HG03159 (cell line): ENCODE measurements around the gene FAM222A.

ENCODE experiments used
- ATAC-seq: cut with Tn5 transposase; IDR thresholded peaks from one replicate; pipeline ENCODE4 v1.9.1; 2021; ENCODE audit warnings: mild to moderate bottlenecking, moderate library complexity; ENCODE audit not compliant: unreplicated experiment

The FAM222A gene

DNA sequence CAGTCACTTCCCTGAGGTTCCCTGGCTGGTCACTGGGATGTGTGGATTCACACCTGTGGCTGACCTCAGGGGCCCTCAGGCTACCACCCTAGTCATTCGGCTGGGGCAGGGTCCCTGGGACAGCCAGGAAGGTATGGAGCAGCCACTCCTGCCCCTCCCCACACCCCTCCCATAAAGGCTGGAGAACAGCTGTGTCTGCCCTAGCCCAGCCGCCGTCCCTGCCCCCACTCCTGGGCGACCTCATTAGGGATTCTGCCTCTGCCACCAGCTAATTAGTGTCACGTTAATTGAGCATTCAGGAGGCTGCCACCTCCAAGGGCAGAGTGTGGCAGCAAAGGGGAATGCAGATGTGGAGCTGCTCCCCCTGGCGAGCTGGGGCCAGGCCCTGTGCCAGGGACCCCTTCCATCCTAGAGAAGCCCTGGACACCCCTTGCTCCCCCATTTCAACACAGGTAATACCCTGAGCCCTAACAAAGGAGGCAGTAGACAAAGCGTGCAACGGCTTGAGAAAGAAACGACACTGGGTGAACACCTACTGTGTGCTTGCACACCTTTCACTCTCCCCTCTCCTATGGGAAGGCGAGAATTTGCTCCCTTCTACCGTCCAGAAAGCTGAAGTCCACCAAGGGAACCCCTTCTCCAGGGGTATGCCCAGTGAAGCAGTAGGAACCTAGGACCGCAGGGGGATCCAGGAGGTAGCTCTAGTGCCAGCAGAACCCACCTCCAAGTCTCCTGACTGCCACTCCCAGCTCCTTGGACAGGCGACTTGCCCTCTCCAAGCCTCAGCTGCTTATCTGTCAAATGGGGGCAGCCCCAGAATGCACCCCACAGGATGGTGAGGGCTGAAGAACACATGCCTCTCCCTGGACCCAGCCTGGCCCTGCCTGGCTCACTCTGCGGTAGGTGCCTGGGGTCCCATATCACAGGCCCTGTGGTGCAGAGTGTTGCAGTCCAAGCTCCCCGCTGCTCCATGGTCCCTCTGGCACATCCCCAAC, 45.1 kb downstream of the FAM222A start:
- no peak for ATAC-seq

DNA sequence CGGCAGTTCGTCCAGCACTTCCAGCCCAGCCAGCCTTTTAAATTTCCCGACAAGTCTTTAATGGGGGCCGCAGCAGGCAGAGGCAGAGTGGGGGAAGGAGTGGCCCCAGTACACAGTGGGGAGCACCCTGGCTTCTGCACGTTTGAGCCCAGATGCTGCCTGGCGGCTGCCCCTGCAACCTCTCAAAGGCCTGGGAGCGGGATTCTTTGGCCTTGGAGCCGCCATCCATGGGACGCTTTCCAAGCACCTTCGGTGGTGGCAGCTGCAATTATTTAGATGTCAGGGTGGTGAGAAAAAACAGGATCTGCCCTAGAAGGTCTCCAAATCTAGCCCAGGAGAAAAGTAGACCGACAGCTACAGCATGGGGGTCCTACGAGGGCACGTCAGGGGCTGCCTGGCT, 46.0 kb downstream of the FAM222A start:
- no peak for ATAC-seq

DNA sequence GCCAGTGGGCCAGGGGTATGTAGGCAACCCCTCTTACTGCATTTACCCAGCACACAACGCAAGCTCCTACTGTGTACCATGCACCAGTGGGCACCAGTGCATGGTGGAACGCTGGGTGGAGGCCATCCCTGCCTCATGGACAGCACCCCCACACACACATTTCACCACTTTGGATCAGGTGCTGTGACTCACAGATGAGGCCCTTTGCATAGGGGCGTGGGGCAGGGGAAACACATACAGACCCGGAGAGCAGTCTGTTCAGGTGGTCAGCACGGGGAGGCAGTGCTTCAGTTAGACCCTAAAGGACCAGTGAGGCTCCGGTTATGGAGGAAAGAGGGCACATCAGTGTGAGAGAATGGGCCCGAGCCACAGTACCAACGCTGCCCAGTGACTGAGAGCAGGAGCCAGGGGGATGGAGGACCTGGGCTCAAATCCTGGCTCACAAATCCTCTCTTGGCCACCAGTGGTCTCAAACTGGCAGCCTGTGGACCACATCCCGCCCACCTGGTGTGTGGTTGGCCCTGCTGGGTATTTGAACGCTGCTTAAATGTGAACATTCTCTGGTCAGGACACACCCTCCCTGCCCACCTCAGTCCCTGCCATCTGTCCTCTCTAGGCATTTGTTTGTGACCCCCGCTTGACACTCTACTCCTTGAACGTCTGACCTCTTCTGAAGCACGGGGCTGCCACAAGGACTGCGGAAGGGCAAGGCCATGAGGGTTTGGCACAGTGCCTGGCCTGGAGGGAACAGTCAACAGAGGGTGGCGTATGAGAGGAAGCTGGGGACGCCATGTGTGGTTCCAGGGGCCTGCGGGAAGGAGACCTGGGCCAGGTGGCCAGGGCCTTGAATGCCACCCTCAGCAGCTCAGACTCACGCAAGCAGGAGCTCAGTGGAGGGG, 46.7 kb downstream of the FAM222A start:
- no peak for ATAC-seq

GRCh38 chr12:109760930-109761921, 47.6 kb downstream of the FAM222A start:
- ATAC-seq, result no peak

- ATAC-seq, result no peak
Measured at GRCh38 chr12:109762071-109762672, 48.5 kb downstream of the FAM222A start.

DNA sequence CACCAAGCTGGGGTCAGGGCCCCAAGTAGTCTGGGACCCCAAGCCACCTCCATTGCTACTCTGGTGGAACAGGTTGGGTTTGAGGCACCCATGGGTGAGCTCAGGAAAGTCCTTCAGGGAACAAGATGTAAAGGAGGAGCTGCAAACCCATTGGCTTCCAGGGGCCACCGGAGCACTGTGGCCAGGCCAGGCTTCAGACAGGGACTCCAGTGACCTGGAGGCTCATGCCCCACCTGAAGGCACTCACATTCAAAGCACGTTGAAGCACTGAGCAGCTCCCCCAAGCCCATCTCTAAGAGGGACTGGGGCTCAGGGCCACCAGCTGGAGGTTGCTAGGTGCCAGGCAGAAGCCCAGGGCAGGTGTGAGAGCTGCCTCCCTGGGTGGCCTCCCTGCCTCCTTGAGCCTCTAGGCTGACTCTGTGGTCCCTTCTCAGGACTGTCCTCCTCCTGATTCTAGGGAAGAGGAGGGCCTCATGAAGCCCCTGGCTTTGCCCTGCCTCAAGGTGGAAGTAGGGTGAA, 49.1 kb downstream of the FAM222A start:
- ATAC-seq, result no peak

DNA sequence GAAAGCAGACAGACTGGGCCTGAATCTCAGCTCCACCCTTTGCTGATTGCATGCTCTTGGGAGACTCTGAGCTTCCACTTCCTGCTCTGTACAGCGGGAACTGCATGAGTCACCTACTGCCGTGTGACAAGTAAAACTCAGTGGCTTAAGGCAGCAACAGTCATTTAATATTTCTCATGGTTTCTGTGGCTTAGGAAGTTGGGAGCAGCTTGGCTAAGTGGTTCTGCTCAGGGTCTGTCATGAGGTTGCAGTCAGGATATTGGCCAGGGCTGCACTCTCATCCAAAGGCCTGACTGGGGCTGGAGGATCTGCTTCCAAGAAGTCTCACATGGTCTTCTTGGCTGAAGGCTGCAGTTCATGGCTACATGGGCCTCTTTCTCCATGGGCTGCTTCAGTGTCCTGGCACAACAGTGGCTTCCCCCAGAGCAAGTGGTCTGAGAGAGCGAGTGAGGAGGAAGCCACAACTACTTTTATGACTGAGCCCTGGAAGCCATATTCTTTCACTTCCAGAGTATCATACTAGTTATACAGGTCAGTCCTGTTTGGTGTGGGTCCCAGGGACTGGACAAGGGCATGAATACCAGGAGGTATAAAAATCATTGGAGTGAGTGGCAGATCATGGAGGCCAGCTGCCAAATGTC, 49.7 kb downstream of the FAM222A start:
- no peak for ATAC-seq

DNA sequence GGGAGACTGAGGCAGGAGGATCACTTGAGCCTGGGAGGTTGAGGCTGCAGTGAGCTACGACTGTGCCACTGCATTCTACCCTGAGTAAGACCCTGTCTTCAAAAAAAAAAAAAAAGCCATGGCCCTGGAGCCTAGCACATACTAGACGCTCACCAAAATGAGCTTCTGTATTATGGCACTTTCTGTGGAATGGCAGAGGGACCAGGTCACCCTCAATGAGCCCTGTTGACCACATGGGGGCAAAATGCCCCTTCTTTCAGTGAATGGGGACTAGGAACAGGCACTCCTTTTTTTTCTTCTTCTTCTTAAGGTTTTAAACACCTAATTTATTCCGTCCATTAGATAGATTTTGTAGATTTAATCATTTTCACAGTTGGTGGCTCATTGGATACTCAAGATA, 50.5 kb downstream of the FAM222A start:
- ATAC-seq, result no peak

GRCh38 chr12:109764776-109765445, 51.3 kb downstream of the FAM222A start:
- no peak for ATAC-seq

- no peak for ATAC-seq
Measured at GRCh38 chr12:109765446-109765810, 51.8 kb downstream of the FAM222A start.

DNA sequence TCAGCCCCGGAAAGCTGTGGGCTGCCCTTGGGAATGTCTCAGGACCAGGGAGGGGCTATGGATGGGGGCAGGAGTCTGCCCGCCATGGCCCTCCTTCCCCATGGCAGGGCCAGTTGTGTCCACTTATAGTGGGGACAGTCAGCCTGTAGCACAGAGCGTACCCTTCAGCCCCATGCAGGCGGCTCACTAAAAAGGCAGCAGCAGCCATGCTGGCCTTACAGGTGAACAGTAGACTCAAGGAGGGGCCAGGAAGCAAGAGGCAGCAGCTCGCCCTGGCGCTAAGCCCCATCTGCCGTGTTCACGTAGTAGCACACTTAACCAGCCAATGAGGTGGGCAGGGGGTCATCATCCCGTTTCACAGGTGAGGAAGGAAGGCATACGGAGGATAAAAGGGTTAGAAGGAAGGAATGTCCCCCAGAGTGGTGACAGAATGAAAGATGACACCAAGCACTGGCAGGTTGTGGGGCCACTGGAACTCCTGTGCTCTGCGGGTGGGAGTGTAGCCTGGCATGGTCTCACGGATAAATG, 52.7 kb downstream of the FAM222A start:
- no peak for ATAC-seq

DNA sequence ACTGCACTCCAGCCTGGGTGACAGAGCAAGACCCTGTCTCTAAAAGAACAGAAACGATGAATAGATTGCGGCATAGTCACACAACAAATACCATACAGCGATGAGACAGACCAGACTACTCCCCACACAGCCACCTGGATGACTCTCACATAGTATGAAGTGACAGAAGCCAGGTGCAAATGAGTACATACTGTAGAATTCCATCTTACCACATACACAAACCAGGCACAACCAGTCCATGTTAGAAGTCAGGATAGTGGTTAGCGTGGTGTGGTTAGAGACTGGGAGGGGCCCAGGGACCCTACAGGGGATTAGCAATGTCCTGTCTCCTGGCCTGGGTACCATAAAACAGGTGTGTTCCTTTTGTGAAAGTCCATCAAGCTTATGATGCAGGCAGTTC, 53.8 kb downstream of the FAM222A start:
- no peak for ATAC-seq

DNA sequence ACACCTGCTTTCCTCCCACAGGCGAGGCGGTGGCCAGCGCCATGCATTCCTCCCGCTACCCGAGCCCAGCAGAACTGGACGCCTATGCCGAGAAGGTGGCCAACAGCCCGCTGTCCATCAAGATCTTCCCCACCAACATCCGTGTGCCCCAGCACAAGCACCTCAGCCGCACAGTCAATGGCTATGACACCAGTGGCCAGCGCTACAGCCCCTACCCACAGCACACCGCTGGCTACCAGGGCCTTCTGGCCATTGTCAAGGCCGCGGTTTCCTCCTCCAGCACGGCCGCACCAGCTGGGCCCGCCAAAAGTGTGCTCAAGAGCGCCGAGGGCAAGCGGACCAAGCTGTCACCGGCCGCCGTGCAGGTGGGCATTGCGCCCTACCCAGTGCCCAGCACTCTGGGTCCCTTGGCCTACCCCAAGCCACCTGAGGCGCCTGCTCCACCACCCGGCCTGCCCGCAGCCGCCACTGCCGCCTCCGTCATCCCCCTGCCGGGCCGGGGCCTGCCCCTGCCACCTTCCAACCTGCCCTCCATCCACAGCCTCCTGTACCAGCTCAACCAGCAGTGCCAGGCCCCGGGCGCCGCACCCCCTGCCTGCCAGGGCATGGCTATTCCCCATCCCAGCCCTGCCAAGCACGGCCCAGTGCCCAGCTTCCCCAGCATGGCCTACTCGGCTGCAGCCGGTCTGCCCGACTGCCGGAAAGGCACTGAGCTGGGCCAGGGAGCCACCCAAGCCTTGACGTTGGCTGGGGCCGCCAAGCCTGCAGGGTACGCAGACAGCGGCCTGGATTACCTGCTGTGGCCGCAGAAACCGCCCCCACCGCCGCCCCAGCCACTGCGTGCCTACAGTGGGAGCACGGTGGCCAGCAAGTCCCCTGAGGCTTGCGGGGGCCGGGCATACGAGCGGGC, 54.6 kb downstream of the FAM222A start:
- ATAC-seq, result no peak

DNA sequence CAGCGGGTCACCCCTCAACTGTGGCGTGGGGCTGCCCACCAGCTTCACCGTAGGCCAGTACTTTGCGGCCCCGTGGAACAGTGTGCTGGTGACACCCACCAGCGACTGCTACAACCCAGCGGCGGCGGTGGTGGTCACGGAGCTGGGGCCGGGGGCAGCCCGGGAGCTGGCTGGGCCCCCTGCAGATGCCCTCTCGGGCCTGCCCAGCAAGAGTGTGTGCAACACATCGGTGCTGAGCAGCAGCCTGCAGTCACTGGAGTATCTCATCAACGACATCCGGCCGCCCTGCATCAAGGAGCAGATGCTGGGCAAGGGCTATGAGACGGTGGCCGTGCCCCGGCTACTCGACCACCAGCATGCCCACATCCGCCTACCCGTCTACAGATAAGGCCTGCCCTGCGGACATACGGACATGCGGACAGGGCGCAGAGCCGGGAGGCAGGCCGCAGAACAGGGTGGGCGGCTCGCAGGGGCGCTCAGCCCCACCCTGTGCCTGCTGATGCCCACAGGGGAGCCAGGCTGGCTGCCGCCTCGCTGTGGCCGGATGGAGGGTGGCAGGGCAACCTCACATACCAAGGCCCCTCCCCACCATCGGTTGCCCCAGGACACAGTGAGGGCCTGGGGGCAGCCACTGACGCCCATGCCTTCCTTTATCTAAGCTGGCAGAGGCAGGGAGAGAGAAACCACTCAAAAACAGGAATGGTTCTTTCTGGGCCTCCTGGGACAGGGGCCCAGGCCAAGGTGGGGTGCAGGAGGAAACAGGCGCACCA, 55.5 kb downstream of the FAM222A start:
- no peak for ATAC-seq

DNA sequence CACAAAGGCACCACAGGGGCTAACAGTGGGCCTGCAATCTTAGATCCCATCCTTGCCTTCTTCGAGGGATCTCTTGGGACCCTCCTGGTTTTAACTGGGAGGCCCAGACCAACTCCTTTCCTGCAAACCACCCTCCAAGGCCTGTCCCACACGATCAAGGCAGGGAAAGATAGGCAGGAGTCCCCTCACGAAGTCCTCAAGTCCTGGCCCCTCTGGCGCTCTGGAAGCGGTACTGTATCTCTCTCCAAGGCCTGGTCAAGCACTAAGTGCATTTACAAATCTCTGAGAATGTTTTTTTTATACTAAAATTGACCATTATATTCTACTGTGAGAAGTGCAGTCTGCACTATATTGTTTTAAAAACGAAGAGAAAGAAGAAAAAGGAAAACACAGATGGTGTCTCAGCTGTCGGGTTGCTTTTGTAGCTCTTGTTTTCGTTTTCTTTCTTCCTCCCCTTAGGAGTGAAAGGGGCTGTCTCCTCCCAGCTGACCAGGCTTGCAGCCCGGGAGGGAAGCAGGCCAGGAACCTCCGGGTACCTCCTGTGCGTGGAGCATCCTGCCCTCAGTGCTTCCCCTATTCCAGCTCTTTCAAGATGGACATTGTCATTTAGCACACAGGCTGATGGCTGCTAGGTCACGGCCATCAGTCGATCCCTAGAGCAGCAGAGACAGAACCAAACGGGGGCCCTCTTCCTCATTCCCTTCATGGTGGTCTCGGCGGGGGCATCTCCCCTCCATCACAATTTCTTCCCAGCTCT, 56.7 kb downstream of the FAM222A start:
- no peak for ATAC-seq
